Lower leg skin (tissue), 4 donors: ENCODE measurements around the gene KLC4. TPM values are rescaled to one million over a fixed set of nuclear protein-coding genes. Genes with fewer than 3 reads are reported as not detected.

Experiments
- DNase-seq, 2 donors: peaks; one replicate each; pipeline ENCODE4 v3.0.0-alpha.2; 2019; ENCODE audit warnings: low spot score in 2 of 2
- H3K4me3 ChIP-seq: fragments of 200-600 bp; sonication (generic); 2 replicates; pipeline ENCODE4 v1.5.1; 2017; ENCODE audit warnings: mild to moderate bottlenecking, low read depth; ENCODE audit not compliant: poor library complexity, severe bottlenecking
- CTCF ChIP-seq, 3 donors: fragments of 450-650 bp; IDR thresholded peaks; one replicate each; pipeline ENCODE4 v1.5.1; 2016; ENCODE audit warnings: antibody characterized with exemption in 3 of 3, mild to moderate bottlenecking in 3 of 3, moderate library complexity in 2 of 3
- POLR2A ChIP-seq, 2 donors: fragments of 450-650 bp; IDR thresholded peaks; one replicate each; pipeline ENCODE4 v1.6.1; 2016 to 2017; ENCODE audit warnings: antibody characterized with exemption in 2 of 2, mild to moderate bottlenecking in 1 of 2, moderate library complexity in 1 of 2
- WGBS, 2 donors: methylation state at CpG; one replicate each; pipeline ENCODE4 v1.1.5; 2018; 5-methylcytosine and 5-hydroxymethylcytosine counted together
- intact Hi-C: fragments of 100-400 bp; cut with DNase I; formaldehyde crosslinking; loops from one replicate; pipeline ENCODE4 v1.15.0; 2023; ENCODE audit warnings: low total_unique reads
- total RNA-seq, 4 donors: library from RNA; depleted of rRNA; stranded (reverse); fragments of >200 nt; gene quantifications; one replicate each; pipeline ENCODE4 v1.1.0, GENCODE V29; 2016

KLC4 gene
- total RNA-seq, 4 donors from 2014 or later, result 18.0 to 25.7 (median 21.3) TPM

GRCh38 chr6:43032326-43032725 lies 27.1 kb upstream of the KLC4 start:
- no peak overlapping the region for H3K4me3 ChIP-seq
- intact Hi-C loops, result no loop called here
- WGBS, 2 donors, result 93 to 96% methylated on average over 4 of the region's 4 CpGs
- no peak for TF ChIP-seq POLR2A (IDR thresholded peaks at IDR 0.05)
- no peak for TF ChIP-seq CTCF (IDR thresholded peaks at IDR 0.05)
- no peak for DNase-seq

- WGBS, 2 donors, result 88 to 92% methylated on average over 2 of the region's 2 CpGs
- no peak for TF ChIP-seq POLR2A (IDR thresholded peaks at IDR 0.05)
- TF ChIP-seq CTCF (IDR thresholded peaks at IDR 0.05), result no peak
- no peak overlapping the region for H3K4me3 ChIP-seq
- intact Hi-C loops, result no loop called here
- no peak for DNase-seq
Measured at GRCh38 chr6:43033496-43034189, 25.8 kb upstream of the KLC4 start.

GRCh38 chr6:43034190-43034525 lies 25.3 kb upstream of the KLC4 start:
- WGBS, 2 donors, result 78 to 87% methylated on average over 2 of the region's 2 CpGs
- H3K4me3 ChIP-seq, result no peak overlapping the region
- no peak for TF ChIP-seq CTCF (IDR thresholded peaks at IDR 0.05)
- TF ChIP-seq POLR2A (IDR thresholded peaks at IDR 0.05), result no peak
- intact Hi-C loops, result no loop called here
- DNase-seq, result no peak

- no peak overlapping the region for H3K4me3 ChIP-seq
- 64 to 67% methylated on average over 4 of the region's 4 CpGs for WGBS, 2 donors
- intact Hi-C loops, result no loop called here
- no peak for TF ChIP-seq POLR2A (IDR thresholded peaks at IDR 0.05)
- TF ChIP-seq CTCF (IDR thresholded peaks at IDR 0.05), result no peak
- DNase-seq, result no peak
Measured at GRCh38 chr6:43035495-43036194, 23.8 kb upstream of the KLC4 start.

GRCh38 chr6:43036712-43037111 lies 22.7 kb upstream of the KLC4 start:
- intact Hi-C loops, result no loop called here

More at GRCh38 chr6:43036712-43037111, 22.7 kb upstream of the KLC4 start:
- 89% methylated on average over 9 of the region's 9 CpGs for WGBS, 2 donors
- H3K4me3 ChIP-seq, result no peak overlapping the region
- TF ChIP-seq POLR2A (IDR thresholded peaks at IDR 0.05) (no peak), CTCF (IDR thresholded peaks at IDR 0.05) (no peak)
- DNase-seq, result no peak
